Measurements from ENCODE around the gene RNF212. TPM values are rescaled to one million over a fixed set of nuclear protein-coding genes. Genes with fewer than 3 reads are reported as not detected.

RNF212 gene
- total RNA-seq, 1 experiment from 2014 or later = not detected

- Mint-ChIP-seq H3K4me1 (ENCODE audit: low read depth, unreplicated experiment) (peaks cover 17% of the 10 kb centered on the region), H3K4me3 (ENCODE audit: unreplicated experiment) (no peak overlapping the region), H3K9me3 (ENCODE audit: unreplicated experiment) (no peaks in the 10 kb centered on the region), H3K27me3 (ENCODE audit: insufficient read depth, unreplicated experiment) (no peaks in the 10 kb centered on the region), H3K27ac (ENCODE audit: unreplicated experiment) (no peak overlapping the region), H3K36me3 (ENCODE audit: insufficient read depth, unreplicated experiment) (no peaks in the 10 kb centered on the region)
- POLR2A ChIA-PET = no interaction called here
- H3K36me3 ChIP-seq (ENCODE audit: control insufficient read depth, insufficient read depth, low read length) = no peaks in the 10 kb centered on the region
- DNase-seq = no peak
- peaks cover 13% of the 10 kb centered on the region for H3K4me1 ChIP-seq
- H3K4me3 ChIP-seq (ENCODE audit: low read depth, low read length) = no peak overlapping the region
- CTCF ChIA-PET = no interaction called here
- H3K9me3 ChIP-seq = no peaks in the 10 kb centered on the region
- intact Hi-C loops (cut with micrococcal nuclease; ENCODE audit: unreplicated experiment) = no loop called here
- no TSS peak for BruUV-seq (replicated peaks)
- H3K27me3 ChIP-seq (replicated peaks; ENCODE audit: control insufficient read depth, insufficient read depth, low read length) = no peaks in the 10 kb centered on the region
- TF ChIP-seq CTCF (IDR thresholded peaks at IDR 0.05; ENCODE audit: insufficient read depth in 1 of 2, low read depth in 1 of 2, low read length in 1 of 2, severe bottlenecking in 1 of 2, unreplicated experiment in 1 of 2) = no peak
Measured at GRCh38 chr4:1111259-1111809, 2.0 kb downstream of the RNF212 start.

GRCh38 chr4:1109898-1110506 is 3.4 kb downstream of the RNF212 start:
- no peak for TF ChIP-seq CTCF (IDR thresholded peaks at IDR 0.05; ENCODE audit: insufficient read depth in 1 of 2, low read depth in 1 of 2, low read length in 1 of 2, severe bottlenecking in 1 of 2, unreplicated experiment in 1 of 2)
- intact Hi-C loops (cut with micrococcal nuclease; ENCODE audit: unreplicated experiment) = no loop called here
- Mint-ChIP-seq H3K4me1 (ENCODE audit: low read depth, unreplicated experiment) (peaks cover 17% of the 10 kb centered on the region), H3K36me3 (ENCODE audit: insufficient read depth, unreplicated experiment) (no peaks in the 10 kb centered on the region), H3K27ac (ENCODE audit: unreplicated experiment) (no peak overlapping the region), H3K4me3 (ENCODE audit: unreplicated experiment) (no peak overlapping the region), H3K9me3 (ENCODE audit: unreplicated experiment) (no peaks in the 10 kb centered on the region), H3K27me3 (ENCODE audit: insufficient read depth, unreplicated experiment) (no peaks in the 10 kb centered on the region)
- H3K9me3 ChIP-seq = no peaks in the 10 kb centered on the region
- H3K4me3 ChIP-seq (ENCODE audit: low read depth, low read length) = no peak overlapping the region
- H3K27me3 ChIP-seq (replicated peaks; ENCODE audit: control insufficient read depth, insufficient read depth, low read length) = no peaks in the 10 kb centered on the region
- peaks cover 9% of the 10 kb centered on the region for H3K4me1 ChIP-seq
- BruUV-seq (replicated peaks) = no TSS peak
- CTCF ChIA-PET = interaction anchor here (0.6 kb wide), 1 partner anchor 56 kb away, joined by 5 read pairs; no protein-coding TSS in a partner anchor
- H3K36me3 ChIP-seq (ENCODE audit: control insufficient read depth, insufficient read depth, low read length) = no peaks in the 10 kb centered on the region
- no peak for DNase-seq
- POLR2A ChIA-PET = interaction anchor here (0.6 kb wide), 1 partner anchor 139 kb away, joined by 5 read pairs; the partner anchor contains the start of gene CTBP1

- no peaks in the 10 kb centered on the region for H3K27me3 Mint-ChIP-seq (ENCODE audit: insufficient read depth, unreplicated experiment)
Measured at GRCh38 chr4:1109333-1109732, 4.0 kb downstream of the RNF212 start.

More at GRCh38 chr4:1109333-1109732, 4.0 kb downstream of the RNF212 start:
- no peaks in the 10 kb centered on the region for H3K9me3 Mint-ChIP-seq (ENCODE audit: unreplicated experiment)
- no peak for DNase-seq
- no TSS peak for BruUV-seq (replicated peaks)
- CTCF ChIA-PET = interaction anchor here (0.8 kb wide), 1 partner anchor 22 kb away, joined by 3 read pairs; no protein-coding TSS in a partner anchor
- H3K36me3 ChIP-seq (ENCODE audit: control insufficient read depth, insufficient read depth, low read length) = no peaks in the 10 kb centered on the region
- no peak overlapping the region for H3K27ac Mint-ChIP-seq (ENCODE audit: unreplicated experiment)
- no peak overlapping the region for H3K4me3 Mint-ChIP-seq (ENCODE audit: unreplicated experiment)
- POLR2A ChIA-PET = interaction anchor here (0.6 kb wide), 1 partner anchor 139 kb away, joined by 5 read pairs; the partner anchor contains the start of gene CTBP1
- peaks cover 9% of the 10 kb centered on the region for H3K4me1 ChIP-seq
- H3K9me3 ChIP-seq = no peaks in the 10 kb centered on the region
- H3K4me1 Mint-ChIP-seq (ENCODE audit: low read depth, unreplicated experiment) = peaks cover 17% of the 10 kb centered on the region
- no peaks in the 10 kb centered on the region for H3K27me3 ChIP-seq (replicated peaks; ENCODE audit: control insufficient read depth, insufficient read depth, low read length)
- H3K36me3 Mint-ChIP-seq (ENCODE audit: insufficient read depth, unreplicated experiment) = no peaks in the 10 kb centered on the region
- intact Hi-C loops (cut with micrococcal nuclease; ENCODE audit: unreplicated experiment) = no loop called here
- no peak overlapping the region for H3K4me3 ChIP-seq (ENCODE audit: low read depth, low read length)
- TF ChIP-seq CTCF (IDR thresholded peaks at IDR 0.05; ENCODE audit: insufficient read depth in 1 of 2, low read depth in 1 of 2, low read length in 1 of 2, severe bottlenecking in 1 of 2, unreplicated experiment in 1 of 2) = no peak
